HG03460 (cell line): Measurements from ENCODE around the gene BMP6.

Source experiments
- ATAC-seq: cut with Tn5 transposase; IDR thresholded peaks from one replicate; pipeline ENCODE4 v1.9.1; 2021; ENCODE audit not compliant: unreplicated experiment

Gene BMP6

DNA sequence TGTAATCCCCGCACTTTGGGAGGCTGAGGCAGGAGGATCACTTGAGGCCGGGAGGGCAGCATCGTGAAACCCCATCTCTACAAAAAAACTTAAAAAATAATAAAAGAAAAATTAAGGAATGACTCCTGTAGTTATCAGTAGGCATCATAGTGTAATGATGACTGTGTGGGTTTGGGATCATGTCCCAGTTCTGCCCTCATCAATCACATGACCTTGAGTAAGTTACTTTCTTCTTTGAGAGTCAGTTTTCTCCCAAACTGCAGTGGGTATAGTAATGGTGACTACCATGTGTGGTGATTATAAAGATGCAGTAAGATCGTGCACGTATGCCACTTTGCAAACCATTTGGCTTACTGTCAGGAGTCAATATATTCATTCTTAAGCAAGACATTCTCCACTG lies 95.5 kb downstream of the BMP6 start:
- no peak for ATAC-seq

GRCh38 chr6:7823552-7823951 lies 97.7 kb downstream of the BMP6 start:
- ATAC-seq = no peak

GRCh38 chr6:7825986-7826385 lies 100.1 kb downstream of the BMP6 start:
- ATAC-seq = no peak

DNA sequence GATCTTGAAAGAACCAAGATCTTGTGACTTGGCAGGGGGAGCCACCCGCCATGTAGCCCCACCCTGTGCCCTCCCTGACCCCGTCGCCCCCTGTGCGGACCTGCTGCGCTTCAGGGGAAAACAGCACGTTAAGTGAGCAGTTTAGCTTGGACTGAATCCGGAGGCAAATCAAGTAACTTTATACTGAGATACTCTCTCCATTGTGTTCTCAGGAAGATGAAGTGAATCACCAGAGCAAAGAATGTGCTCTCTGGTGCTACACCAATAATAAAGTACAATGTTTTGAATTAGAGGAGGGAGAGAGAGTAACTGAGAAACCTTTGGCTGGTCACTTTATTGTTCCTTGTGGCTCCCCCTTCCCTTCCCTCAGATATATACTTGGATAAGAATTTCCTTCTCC lies 101.2 kb downstream of the BMP6 start:
- ATAC-seq = no peak

DNA sequence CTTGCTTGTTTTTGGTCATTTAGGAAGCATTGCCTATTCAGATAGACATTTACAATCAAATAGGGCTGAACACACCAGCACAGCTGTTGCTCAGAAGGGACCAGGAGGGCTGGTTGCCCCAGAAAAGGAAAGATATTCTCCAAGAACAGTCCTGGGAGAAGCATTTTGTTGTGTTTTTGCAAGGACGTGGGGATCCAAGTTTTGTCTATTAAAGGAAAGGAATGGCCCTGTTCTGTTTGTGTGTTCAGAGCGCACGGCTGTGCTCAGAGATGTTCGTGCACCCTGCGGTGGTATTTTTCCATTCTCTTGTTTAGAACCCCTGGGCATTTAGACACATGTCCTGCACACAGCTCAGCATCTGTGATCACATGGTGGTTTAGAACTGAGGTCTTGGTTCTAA lies 102.2 kb downstream of the BMP6 start:
- no peak for ATAC-seq

- no peak for ATAC-seq
Measured at GRCh38 chr6:7832904-7833750, 107.2 kb downstream of the BMP6 start.

GRCh38 chr6:7833751-7834070 lies 107.8 kb downstream of the BMP6 start:
- no peak for ATAC-seq

DNA sequence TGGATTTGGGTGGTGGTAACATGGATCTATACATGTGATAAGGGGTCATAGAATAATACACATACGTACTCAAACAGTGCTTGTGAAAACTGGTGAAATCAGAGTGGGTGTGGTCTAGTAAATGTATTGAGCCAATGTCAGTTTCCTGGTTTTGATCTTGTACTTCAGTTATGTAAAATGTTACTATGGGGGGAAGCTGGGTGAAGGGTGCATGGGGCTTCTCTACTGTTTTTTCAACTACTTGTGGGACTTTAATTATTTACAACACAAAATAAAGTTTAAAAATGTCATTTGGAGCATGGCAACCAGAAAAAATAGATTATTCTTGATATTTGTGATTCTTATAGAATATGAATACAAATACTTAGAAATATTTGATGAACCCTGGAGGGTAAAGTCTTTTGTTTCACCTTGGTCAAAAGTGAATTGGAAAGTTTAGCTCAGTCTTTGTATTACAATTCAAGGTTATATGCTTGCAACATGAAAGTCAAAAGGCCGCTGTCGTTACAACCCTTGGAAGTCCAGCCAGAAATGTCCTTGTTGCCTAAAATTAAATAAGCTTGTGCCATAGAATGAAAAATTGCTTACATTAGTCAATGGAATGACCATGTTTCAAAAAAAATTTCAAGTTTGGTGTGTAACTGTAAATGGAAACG lies 110.6 kb downstream of the BMP6 start:
- ATAC-seq = no peak

DNA sequence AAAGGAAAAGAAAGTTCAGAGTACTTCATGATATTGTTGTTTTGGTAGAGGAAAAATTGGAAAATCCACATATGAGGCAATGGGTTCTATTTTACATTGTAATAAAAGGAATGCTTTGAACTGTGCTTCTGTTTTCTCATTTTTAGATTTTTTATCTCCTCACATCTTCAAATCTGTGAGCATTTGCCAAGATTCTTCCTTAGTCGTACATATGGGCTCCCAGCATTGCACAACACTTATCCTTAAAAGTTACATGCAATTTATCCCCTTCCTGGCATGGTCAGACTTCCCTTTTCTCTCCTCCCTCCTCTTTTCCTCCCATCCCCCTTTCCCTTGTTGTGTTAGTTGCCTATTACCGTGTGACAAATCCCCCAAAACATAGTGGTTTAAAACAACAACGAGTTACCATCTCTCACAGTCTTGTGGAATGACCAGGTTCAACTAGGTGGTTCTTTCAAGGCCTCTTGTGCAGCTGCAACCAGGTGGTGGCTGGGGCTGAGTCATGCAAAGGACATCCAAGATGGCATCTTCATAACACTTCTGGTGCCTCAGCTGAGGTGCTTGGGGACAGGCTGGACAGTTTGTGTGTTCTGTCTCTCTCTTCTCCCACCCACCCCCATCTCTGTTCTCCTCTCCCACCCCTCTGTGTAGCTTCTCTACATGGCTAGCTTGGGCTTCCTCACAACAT lies 116.0 kb downstream of the BMP6 start:
- no peak for ATAC-seq

DNA sequence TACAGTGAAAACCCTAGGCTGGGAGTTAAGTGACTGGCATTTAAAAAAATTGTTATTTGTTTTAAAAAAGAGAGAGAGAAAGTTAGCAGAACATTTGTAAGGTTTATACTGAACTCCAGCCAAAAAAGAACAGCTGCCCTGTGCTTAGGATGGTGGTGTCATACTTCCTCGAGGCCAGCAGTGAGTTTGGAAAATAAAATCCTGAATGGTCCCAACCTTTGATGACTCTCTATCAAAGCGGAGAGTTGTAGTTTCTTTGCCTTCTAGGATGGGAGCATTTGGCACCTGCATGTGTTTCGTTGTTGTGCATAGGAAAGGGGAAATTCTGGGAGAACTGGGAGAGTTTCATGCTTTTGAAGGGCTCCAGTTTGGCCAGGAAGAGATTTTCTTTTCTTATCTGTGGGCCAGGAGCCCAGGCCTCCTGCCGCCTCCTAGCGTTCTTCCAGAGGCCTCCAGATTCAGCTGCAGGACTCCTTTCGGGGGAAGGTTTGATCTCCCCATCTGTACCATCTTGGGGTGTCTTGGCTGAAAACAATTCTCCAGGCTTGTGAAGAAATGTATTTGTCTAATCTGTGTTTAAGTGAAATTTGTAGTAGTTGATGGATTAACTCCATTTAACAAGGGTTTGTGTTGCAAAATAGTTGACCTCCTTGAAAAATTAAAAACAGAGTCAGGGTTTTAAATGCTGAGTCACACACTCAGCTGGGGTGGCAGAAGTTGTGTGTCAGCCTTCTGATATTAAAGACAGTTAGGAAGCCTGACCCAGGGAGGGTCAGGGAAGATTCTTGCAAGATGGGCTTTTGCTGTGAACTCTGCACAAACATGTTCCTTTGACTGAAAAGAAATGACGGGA lies 121.3 kb downstream of the BMP6 start:
- no peak for ATAC-seq

DNA sequence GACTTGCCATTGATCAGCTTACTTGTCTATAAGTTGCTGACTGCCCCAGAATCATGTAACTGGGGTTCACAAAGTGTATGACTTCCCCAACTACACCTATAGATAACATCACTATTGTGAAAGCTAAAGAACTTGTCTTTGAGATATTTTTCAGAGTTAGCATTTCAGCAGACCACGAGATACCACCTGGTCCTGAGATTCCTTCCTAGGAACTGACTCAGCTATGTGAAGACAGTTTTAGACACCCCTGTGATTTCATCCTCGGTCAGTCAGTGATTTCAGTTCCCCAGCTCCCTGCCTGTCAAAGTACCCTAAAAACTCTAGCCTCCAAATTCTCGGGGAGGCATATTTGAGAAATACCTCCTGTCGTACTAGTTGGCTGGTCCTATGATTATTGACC lies 122.3 kb downstream of the BMP6 start:
- no peak for ATAC-seq

GRCh38 chr6:7851780-7852179 lies 125.9 kb downstream of the BMP6 start:
- ATAC-seq = no peak

GRCh38 chr6:7859591-7859990 lies 133.7 kb downstream of the BMP6 start:
- ATAC-seq = no peak

DNA sequence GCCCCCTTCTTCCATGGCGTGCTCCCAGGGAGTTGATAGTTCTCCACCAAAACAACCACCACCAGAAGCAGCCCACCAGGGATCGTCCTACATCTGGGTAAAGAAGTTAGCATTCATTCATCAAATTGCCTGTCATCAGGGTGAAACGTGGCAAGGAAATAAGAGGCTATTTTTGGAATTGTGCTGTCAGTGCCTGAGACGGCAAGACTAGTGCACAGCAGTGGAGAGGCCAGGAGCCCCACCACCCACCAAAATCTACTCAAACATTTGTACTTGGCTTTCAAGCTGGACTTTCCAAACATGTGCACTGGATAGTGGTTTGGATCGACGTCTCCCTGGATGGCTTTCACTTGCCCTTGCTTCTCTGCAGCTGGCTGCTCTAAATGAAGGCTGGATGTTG lies 139.9 kb downstream of the BMP6 start:
- ATAC-seq = no peak

- ATAC-seq = no peak
Measured at GRCh38 chr6:7866526-7866925, 140.6 kb downstream of the BMP6 start.

DNA sequence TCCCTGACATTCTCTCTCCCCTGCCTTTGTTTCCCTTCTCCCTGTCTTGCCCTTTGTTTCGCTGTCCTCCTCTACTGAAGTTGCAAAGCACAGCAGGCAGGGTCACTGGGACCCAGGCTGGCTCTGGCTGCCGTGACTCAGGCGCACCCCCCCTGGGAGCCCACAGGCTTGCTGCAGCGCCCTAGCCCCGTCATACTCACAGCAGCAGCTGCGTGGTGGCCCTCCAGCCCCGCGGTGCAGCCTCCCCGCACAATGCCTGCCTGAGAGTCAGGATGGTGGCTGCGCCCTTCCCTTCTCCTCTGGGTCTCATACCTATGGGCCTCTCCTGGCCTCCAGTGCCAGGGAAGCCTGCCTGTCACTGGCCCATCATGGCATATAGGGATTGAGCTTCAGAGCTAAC lies 143.0 kb downstream of the BMP6 start:
- ATAC-seq = no peak

- ATAC-seq = no peak
Measured at GRCh38 chr6:7878401-7878964, 152.6 kb downstream of the BMP6 start.

- ATAC-seq = no peak
Measured at GRCh38 chr6:7879043-7879442, 153.1 kb downstream of the BMP6 start.

DNA sequence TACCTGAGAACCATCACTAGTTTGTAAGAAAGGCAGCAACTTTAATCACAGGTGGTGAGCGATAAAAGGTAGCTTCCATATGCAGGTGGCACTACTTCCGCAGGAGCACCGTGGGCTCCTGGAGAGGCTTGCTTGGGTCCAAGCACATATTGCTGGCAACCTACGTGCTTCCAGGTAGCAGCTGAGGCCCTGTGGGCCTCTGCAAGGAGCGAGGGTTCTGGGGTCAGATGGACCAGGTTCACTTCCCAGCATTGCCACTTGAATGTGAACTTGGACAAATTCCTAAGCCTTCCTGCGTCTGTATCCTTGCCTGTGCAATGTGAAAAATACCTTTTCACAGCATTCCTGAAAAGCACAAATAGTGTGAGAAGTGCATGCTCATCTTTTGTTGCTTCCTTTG lies 153.7 kb downstream of the BMP6 start:
- ATAC-seq = no peak

DNA sequence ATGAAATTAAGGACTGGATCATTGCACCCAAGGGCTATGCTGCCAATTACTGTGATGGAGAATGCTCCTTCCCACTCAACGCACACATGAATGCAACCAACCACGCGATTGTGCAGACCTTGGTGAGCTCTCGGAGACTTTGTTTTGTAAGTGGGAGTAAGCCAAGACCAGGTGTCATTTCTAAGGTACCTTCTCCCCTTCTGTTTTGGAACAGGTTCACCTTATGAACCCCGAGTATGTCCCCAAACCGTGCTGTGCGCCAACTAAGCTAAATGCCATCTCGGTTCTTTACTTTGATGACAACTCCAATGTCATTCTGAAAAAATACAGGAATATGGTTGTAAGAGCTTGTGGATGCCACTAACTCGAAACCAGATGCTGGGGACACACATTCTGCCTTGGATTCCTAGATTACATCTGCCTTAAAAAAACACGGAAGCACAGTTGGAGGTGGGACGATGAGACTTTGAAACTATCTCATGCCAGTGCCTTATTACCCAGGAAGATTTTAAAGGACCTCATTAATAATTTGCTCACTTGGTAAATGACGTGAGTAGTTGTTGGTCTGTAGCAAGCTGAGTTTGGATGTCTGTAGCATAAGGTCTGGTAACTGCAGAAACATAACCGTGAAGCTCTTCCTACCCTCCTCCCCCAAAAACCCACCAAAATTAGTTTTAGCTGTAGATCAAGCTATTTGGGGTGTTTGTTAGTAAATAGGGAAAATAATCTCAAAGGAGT lies 154.2 kb downstream of the BMP6 start:
- ATAC-seq = no peak
